ENCODE data around the gene ACTA2.

The ACTA2 gene

DNA sequence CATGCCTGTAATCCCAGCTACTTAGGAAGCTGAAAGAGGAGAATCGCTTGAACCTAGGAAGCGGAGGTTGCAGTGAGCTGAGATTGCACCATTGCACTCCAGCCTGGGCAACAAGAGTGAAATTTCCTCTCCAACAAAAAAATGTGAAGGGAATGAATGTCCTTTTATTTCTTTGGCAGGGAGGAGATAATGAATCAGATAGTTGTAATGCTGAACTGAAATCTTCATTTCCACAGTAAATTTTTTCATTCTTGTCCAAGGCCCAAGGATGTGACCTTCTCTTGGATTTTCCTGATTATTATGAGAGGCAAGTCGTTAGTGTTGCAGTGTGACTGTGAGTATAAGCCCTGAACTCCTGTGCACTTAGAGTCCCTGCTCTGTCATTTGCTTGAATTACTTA is 59.0 kb downstream of the ACTA2 start:
- H3F3A ChIP-seq (ENCODE audit: insufficient read depth, low read length), result no peaks in the 10 kb centered on the region
- H3K9me3 ChIP-seq (replicated peaks; ENCODE audit: insufficient read depth, low read length), result no peaks in the 10 kb centered on the region
- no peak for DNase-seq
- H3K9ac ChIP-seq (ENCODE audit: low read length), result no peak overlapping the region
- H3K4me1 ChIP-seq (ENCODE audit: low read length), result 0 out of 2 replicates have a peak, but pooled peaks cover 4% of the 10 kb centered on the region
- no peak overlapping the region for H3K4me2 ChIP-seq (ENCODE audit: low read depth, low read length)
- no peak overlapping the region for H2AFZ ChIP-seq (ENCODE audit: low read length)
- no peaks in the 10 kb centered on the region for H3K27me3 ChIP-seq (replicated peaks; ENCODE audit: insufficient read depth, low read length)
- H3K79me2 ChIP-seq (ENCODE audit: low read length), result no peaks in the 10 kb centered on the region
- H3K27ac ChIP-seq (ENCODE audit: low read length), result no peak overlapping the region
- H3K9me2 ChIP-seq (replicated peaks; ENCODE audit: insufficient read depth, low read length), result no peaks in the 10 kb centered on the region
- H4K20me1 ChIP-seq (ENCODE audit: insufficient read depth, low read length), result no peaks in the 10 kb centered on the region
- H3K4me3 ChIP-seq (ENCODE audit: low read length), result no peak overlapping the region
- no peak for TF ChIP-seq EZH2phosphoT487 (IDR thresholded peaks at IDR 0.05; ENCODE audit: low read length)
- no peak for TF ChIP-seq EZH2 (optimal IDR thresholded peaks at IDR 0.05; ENCODE audit: low read depth, low read length)
- TF ChIP-seq, protein P1, sequence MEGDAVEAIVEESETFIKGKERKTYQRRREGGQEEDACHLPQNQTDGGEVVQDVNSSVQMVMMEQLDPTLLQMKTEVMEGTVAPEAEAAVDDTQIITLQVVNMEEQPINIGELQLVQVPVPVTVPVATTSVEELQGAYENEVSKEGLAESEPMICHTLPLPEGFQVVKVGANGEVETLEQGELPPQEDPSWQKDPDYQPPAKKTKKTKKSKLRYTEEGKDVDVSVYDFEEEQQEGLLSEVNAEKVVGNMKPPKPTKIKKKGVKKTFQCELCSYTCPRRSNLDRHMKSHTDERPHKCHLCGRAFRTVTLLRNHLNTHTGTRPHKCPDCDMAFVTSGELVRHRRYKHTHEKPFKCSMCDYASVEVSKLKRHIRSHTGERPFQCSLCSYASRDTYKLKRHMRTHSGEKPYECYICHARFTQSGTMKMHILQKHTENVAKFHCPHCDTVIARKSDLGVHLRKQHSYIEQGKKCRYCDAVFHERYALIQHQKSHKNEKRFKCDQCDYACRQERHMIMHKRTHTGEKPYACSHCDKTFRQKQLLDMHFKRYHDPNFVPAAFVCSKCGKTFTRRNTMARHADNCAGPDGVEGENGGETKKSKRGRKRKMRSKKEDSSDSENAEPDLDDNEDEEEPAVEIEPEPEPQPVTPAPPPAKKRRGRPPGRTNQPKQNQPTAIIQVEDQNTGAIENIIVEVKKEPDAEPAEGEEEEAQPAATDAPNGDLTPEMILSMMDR (IDR thresholded peaks at IDR 0.05; ENCODE audit: low read length), result no peak
- no peaks in the 10 kb centered on the region for H3K36me3 ChIP-seq (replicated peaks; ENCODE audit: insufficient read depth, low read length)

DNA sequence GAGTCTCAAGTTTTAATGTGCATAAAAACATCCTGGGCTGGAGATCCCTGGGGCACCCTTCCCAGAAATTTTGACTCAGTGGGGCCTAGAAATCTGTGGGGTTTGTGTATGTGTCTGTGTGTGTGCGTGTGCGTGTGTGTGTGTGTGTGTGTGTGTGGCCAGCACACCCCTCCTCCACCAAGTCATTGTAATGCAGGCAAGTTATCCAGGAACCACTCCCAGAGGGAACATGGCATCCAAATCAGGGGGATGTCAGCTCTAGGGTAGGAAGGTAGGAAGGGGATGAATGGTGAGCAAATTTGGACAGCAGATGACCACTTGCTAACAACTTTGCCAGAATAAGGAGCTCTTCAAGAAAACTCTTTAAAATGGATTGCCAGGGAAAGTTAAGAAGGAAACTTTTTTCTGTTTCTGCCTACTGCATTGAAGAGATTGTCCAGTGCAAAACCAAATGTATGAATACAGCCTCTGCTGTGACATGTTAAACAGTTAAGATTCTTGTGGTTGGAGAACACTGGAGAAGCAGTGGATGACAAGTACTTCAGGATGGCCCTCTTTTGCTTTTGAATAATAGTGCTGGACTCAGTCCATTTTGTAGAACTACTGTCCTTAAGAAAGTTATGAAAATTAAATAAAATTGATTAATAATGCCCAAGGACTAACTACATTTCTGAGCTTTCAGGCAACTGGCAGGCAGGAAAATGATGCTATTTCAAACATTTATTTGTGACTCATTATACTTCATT is 60.2 kb downstream of the ACTA2 start:
- H3K36me3 ChIP-seq (replicated peaks; ENCODE audit: insufficient read depth, low read length), result no peaks in the 10 kb centered on the region
- H3K9me2 ChIP-seq (replicated peaks; ENCODE audit: insufficient read depth, low read length), result no peaks in the 10 kb centered on the region
- no peak overlapping the region for H3K9ac ChIP-seq (ENCODE audit: low read length)
- 0 out of 2 replicates have a peak, but pooled peaks cover 4% of the 10 kb centered on the region for H3K4me1 ChIP-seq (ENCODE audit: low read length)
- H3K4me2 ChIP-seq (ENCODE audit: low read depth, low read length), result no peak overlapping the region
- no peak overlapping the region for H3K4me3 ChIP-seq (ENCODE audit: low read length)
- no peak for DNase-seq
- no peaks in the 10 kb centered on the region for H3K27me3 ChIP-seq (replicated peaks; ENCODE audit: insufficient read depth, low read length)
- H3K79me2 ChIP-seq (ENCODE audit: low read length), result no peaks in the 10 kb centered on the region
- H2AFZ ChIP-seq (ENCODE audit: low read length), result no peak overlapping the region
- TF ChIP-seq EZH2phosphoT487 (IDR thresholded peaks at IDR 0.05; ENCODE audit: low read length) (no peak), EZH2 (optimal IDR thresholded peaks at IDR 0.05; ENCODE audit: low read depth, low read length) (no peak)
- TF ChIP-seq, protein P1 (IDR thresholded peaks at IDR 0.05; ENCODE audit: low read length), result no peak
- H3F3A ChIP-seq (ENCODE audit: insufficient read depth, low read length), result no peaks in the 10 kb centered on the region
- no peaks in the 10 kb centered on the region for H4K20me1 ChIP-seq (ENCODE audit: insufficient read depth, low read length)
- no peak overlapping the region for H3K27ac ChIP-seq (ENCODE audit: low read length)
- no peaks in the 10 kb centered on the region for H3K9me3 ChIP-seq (replicated peaks; ENCODE audit: insufficient read depth, low read length)

DNA sequence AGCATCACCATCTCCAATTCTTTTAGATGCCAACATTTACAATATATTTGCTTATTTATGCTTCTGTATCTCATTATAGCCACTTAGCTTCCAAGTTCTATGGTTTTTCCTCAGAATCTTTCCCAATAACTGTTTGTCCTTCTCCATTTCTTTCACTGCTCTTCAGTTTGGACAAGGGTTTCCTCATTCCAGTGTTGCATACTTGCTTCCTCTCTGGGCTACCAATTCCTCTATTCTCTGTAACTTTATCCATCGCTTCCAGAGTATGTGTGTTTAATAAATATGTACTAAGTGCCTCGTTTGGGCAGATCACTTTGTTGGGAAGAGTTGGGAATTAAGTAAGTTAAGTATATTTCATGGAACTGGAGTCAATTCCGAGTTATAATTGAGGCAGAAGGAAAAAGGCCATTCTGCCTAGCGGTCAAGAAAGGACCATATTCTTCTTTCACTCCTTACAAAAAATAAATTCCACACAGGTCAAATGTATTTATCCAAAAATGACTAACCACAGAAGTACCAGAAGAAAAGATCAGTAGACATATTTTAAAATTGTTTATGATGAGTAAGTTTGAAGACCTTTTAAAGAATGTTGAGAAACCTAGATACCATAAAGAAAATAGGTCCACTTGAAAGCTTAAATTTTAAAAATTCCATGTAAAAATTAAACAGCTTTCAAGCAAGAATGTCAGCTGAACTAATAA is 61.7 kb downstream of the ACTA2 start:
- no peaks in the 10 kb centered on the region for H3K27me3 ChIP-seq (replicated peaks; ENCODE audit: insufficient read depth, low read length)
- H3F3A ChIP-seq (ENCODE audit: insufficient read depth, low read length), result no peaks in the 10 kb centered on the region
- no peak overlapping the region for H3K4me2 ChIP-seq (ENCODE audit: low read depth, low read length)
- H3K4me3 ChIP-seq (ENCODE audit: low read length), result no peak overlapping the region
- H3K4me1 ChIP-seq (ENCODE audit: low read length), result 0 out of 2 replicates have a peak, but pooled peaks cover 4% of the 10 kb centered on the region
- H3K36me3 ChIP-seq (replicated peaks; ENCODE audit: insufficient read depth, low read length), result no peaks in the 10 kb centered on the region
- H3K27ac ChIP-seq (ENCODE audit: low read length), result no peak overlapping the region
- H4K20me1 ChIP-seq (ENCODE audit: insufficient read depth, low read length), result no peaks in the 10 kb centered on the region
- H3K9me3 ChIP-seq (replicated peaks; ENCODE audit: insufficient read depth, low read length), result no peaks in the 10 kb centered on the region
- DNase-seq, result no peak
- H3K9me2 ChIP-seq (replicated peaks; ENCODE audit: insufficient read depth, low read length), result no peaks in the 10 kb centered on the region
- TF ChIP-seq, protein P1 (IDR thresholded peaks at IDR 0.05; ENCODE audit: low read length), result no peak
- no peak for TF ChIP-seq EZH2 (optimal IDR thresholded peaks at IDR 0.05; ENCODE audit: low read depth, low read length)
- no peak for TF ChIP-seq EZH2phosphoT487 (IDR thresholded peaks at IDR 0.05; ENCODE audit: low read length)
- no peaks in the 10 kb centered on the region for H3K79me2 ChIP-seq (ENCODE audit: low read length)
- H3K9ac ChIP-seq (ENCODE audit: low read length), result no peak overlapping the region
- no peak overlapping the region for H2AFZ ChIP-seq (ENCODE audit: low read length)

Measured in MM.1S (cell line).